Measurements from ENCODE around the gene LHX2.

Gene LHX2

DNA sequence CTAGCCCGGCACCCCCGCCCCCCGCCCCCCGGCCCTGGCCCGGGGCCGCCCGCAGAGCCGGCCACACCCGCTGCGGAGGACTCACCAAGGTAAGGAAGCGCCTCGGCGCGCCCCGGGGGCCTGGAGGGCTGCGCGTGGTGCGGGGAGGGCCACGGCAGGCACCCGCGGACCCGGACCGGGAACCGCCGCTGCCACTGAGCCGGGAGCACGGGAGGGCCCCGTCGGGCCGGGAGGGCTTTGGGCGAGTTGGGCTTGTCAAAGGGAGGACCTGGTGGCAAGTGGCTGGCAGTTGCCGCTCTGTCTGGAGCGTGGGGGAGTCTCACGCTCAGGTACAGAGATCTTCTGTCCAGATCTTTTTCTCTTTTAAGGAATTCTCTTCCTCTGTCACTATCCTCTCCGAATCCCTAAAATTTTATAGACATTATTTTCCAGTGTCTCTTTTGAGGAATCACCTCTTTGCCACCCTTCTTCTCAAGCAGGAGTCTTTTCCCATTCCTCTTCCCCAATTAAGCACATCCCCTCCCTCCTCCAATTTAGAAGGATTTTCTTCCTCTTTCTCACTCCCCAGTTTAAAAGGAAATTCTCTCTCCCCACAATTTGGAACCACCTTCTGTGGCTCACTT is 11.3 kb upstream of the LHX2 start:
- no peak for DNase-seq

DNA sequence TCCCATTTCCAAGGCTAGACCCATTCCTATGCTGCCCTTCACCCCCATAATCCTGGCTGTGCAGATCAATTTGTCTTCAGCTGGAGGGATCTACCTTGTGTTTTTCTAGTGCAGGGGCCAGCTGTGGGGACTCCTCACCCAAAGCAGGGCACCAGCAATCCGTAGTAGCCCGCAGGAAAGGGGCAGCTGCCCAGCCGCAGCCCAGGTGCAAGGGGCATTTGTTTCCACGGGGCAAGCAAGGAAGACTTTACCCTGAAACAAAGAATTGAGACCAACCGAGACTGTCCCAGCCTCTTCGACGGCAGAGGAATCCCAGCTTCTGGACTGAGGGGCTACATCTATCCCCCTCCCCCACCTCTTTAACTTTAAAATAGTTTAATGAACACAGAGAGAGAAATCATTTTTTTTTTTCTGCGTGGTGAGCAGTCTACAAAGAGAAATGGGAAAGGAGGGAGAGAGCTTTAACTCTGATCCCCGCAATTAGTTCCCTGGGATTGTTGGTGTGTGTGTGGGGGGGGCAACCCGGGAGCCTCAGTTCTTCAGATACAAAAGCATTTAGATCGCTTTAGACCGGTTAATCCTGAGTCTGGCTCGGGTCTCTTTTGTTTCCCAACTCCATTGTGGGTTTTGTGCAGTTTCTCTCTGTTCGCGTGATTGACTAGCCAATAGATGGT is 10.6 kb upstream of the LHX2 start:
- DNase-seq = no peak

DNA sequence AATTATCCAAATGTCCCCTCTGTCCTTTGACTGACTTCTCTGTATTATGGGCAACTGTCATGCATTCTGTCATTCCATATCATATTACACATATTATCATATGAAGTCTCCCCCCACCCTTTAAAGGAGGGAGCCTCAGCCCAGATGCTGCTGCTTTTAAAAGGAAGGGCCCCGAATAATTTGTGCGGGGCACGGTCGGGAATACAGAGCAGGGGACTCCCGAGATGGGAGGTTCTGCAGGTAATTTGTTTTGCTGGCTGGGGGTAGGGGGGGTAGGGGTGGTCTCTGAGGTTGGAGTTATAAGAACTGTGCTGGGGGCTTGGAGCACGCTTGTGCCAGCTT is 10.1 kb upstream of the LHX2 start:
- DNase-seq = no peak

GRCh38 chr9:124001866-124002525 is 9.6 kb upstream of the LHX2 start:
- no peak for DNase-seq

DNA sequence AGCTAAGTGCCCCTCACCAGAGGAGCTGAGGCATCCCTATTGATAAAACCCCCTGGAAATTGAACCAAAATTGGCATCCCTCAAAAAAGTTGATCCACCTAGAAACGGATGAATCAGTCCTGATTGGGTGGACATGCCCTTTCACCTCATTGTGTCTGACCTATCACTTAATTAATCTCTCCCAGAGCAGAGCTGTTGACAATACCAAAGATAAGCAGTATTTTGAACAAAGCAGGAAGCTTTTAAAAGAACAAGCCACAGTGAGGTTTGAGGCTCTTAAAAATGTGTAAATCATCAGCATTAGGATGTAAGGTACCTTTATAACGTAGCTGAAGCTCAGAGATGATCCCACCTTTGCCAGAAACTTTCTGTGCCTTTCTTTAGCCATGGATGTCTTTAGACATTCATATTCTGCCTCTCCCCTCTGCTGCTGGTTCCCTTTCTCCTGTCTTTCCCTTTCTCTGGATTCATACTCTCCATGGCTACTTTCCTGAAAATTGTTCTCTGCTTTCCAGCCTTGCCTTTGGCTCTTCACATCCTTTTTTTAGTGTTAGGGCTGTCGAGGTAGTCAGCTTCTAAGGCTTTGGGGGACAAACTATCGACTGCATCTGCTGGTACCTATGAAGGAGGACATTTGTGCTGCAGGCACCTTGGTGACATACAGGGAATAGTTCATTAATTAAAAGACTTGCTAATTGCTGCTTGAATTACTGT is 7.8 kb upstream of the LHX2 start:
- no peak for DNase-seq

GRCh38 chr9:124004593-124004992 is 7.0 kb upstream of the LHX2 start:
- DNase-seq = no peak

- DNase-seq = no peak
Measured at GRCh38 chr9:124005029-124005771, 6.4 kb upstream of the LHX2 start.

- DNase-seq = no peak
Measured at GRCh38 chr9:124006448-124007361, 4.9 kb upstream of the LHX2 start.

GRCh38 chr9:124007565-124008302 is 3.8 kb upstream of the LHX2 start:
- no peak for DNase-seq

GRCh38 chr9:124008303-124008693 is 3.3 kb upstream of the LHX2 start:
- no peak for DNase-seq

GRCh38 chr9:124008694-124009530 is 2.7 kb upstream of the LHX2 start:
- no peak for DNase-seq

- no peak for DNase-seq
Measured at GRCh38 chr9:124009531-124010217, 1.9 kb upstream of the LHX2 start.

GRCh38 chr9:124010303-124010664 is 1.3 kb upstream of the LHX2 start:
- DNase-seq = peak; percentile 19

DNA sequence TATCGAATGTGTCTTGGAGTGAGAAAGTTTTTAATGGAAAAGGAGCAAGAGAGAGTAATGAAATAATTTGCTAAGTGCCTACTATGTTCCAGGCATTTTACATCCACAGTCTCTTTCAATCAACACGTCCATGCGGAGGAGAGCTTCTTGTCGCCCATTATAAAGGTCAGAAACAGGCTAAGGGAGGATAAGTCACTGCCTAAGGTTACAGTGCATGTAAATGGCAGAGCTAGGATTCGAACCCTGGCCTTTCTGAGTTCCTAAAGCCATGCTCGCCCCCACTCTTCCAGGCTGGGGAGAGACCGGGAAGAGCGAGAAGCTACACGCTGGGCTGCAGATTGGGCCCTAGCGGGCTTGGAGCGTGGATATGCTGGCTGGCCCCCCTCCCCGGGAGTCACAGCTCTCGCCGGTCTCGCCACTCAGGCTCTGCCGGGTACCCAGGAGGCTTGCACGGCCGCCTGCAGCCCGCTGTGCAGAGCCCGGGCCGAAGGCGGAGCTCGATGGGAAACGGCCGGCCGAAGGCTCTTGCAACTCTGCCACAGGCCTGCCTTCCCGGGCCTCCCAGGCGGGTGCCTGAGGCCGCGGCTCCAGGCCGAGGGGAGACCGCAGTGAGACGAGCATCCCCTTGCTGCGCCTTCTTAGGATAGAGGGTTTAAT is 775 bp upstream of the LHX2 start:
- no peak for DNase-seq

DNA sequence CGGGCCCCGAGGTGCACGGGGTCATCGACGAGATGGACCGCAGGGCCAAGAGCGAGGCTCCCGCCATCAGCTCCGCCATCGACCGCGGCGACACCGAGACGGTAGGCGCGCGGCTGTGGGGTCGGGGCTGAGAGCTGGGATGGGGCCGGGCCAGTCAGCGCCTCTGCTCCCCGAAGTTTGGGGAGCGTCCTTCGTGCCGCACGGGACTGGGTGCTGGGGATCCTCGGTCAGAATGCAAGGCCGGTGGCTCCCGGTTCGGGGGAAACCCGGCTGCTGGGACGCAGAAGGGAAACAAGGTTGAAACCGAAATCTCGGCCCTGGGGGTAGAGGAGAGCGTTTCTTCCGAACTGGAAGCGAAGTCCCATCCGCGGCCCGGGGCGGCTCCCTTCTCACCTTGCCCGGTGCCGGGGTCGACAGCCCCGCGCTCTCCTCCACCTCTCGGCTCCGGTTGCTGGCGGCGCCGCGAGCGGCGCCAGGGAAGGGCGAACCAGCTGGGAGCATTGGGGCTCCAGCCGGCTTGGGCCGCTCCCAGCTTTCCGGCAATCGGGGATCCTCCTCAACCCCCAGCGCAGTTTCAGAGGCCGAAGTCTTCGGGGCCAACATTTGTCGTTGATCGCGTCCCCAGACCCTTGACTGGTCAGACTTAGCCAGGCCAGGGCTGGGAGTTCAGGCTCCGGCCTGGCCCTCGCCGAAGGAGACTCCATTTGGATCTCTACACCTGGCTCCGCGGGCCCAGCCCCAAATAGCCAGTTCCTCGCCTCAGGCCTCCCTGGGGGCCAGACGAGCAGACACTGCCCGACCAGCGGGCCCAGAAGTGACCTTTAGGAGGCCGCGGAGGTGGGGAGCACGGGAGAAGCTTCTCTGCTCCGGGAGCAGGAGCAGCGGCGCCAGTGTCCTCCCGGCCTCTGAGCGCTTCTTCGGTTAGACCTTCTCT is 1.1 kb downstream of the LHX2 start:
- no peak for DNase-seq

- no peak for DNase-seq
Measured at GRCh38 chr9:124013309-124014210, 2.0 kb downstream of the LHX2 start.
